H1 (cell line): ENCODE results near the gene PAX5. TPM values are rescaled to one million over a fixed set of nuclear protein-coding genes. Genes with fewer than 3 reads are reported as not detected.

ENCODE experiments used
- CTCF ChIA-PET: fragments of 300-600 bp; sonication (Branson Sonifier 250); formaldehyde crosslinking; loops from one replicate; lab custom pipeline; 2021; ENCODE audit not compliant: partially characterized antibody; lab: Charles Lee
- POLR2A ChIA-PET: fragments of 300-600 bp; sonication (Branson Sonifier 250); formaldehyde crosslinking; loops from one replicate; lab custom pipeline; 2021; ENCODE audit warnings: inconsistent platforms; ENCODE audit not compliant: partially characterized antibody; lab: Charles Lee
- DNase-seq, 2 experiments: peaks; one replicate each; pipeline versions ENCODE4 v3.0.0 to v3.0.0-alpha.2; 2010 to 2022; ENCODE audit warnings: low spot score in 2 of 2, low read depth in 1 of 2, mixed read lengths in 1 of 2
- FAIRE-seq: peaks from 2 replicates; lab custom pipeline; 2011; peaks lifted over from hg19 to GRCh38; lab: Jason Lieb, UNC
- H2AFZ ChIP-seq: 2 replicates; pipeline ENCODE4 v1.8.1; 2012; ENCODE audit warnings: low read length, inconsistent platforms
- H2AK5ac ChIP-seq: 2 replicates; pipeline ENCODE4 v1.6.1; 2013; ENCODE audit warnings: low read depth, low read length
- H2BK120ac ChIP-seq: replicated peaks from 2 replicates; pipeline ENCODE3; 2013; ENCODE audit warnings: low read depth, low read length, inconsistent platforms
- H2BK12ac ChIP-seq: 2 replicates; pipeline ENCODE4 v1.6.1; 2013; ENCODE audit warnings: low read depth, low read length
- H2BK15ac ChIP-seq: 2 replicates; pipeline ENCODE4 v1.6.1; 2013; ENCODE audit warnings: low read length
- H2BK20ac ChIP-seq: 2 replicates; pipeline ENCODE4 v1.6.1; 2013; ENCODE audit warnings: low read length
- H2BK5ac ChIP-seq: 2 replicates; pipeline ENCODE4 v1.6.1; 2013; ENCODE audit warnings: low read depth, low read length
- H3K14ac ChIP-seq: 2 replicates; pipeline ENCODE4 v1.6.1; 2013; ENCODE audit warnings: inconsistent platforms; ENCODE audit not compliant: insufficient read length
- H3K18ac ChIP-seq: 2 replicates; pipeline ENCODE4 v1.6.1; 2013; ENCODE audit warnings: low read length; ENCODE audit errors: extremely low read depth
- H3K23ac ChIP-seq: 2 replicates; pipeline ENCODE4 v1.6.1; 2013; ENCODE audit warnings: inconsistent platforms; ENCODE audit not compliant: insufficient read length
- H3K23me2 ChIP-seq: 2 replicates; pipeline ENCODE4 v1.6.1; 2013; ENCODE audit warnings: low read depth, low read length
- H3K27ac ChIP-seq: 2 replicates; pipeline ENCODE4 v1.6.1; 2011; ENCODE audit warnings: low read depth, low read length, inconsistent platforms
- H3K27me3 ChIP-seq, 4 experiments: replicated peaks in 1 of 4; 1 replicate in 1 of 4; 2 replicates in 3 of 4; pipeline versions ENCODE4 v1.6.1 to v1.8.1; 2011 to 2013; ENCODE audit warnings: low read length in 3 of 4, mild to moderate bottlenecking in 3 of 4, inconsistent platforms in 2 of 4, mixed read lengths in 2 of 4, moderate library complexity in 1 of 4; ENCODE audit not compliant: control insufficient read depth in 3 of 4, insufficient read depth in 3 of 4; ENCODE audit errors: extremely low read depth in 1 of 4
- H3K36me3 ChIP-seq, 4 experiments: 2 replicates each; pipeline versions ENCODE4 v1.6.1 to v1.8.1; 2011 to 2013; ENCODE audit warnings: mild to moderate bottlenecking in 4 of 4, low read length in 3 of 4, moderate library complexity in 2 of 4, control low read depth in 1 of 4, inconsistent platforms in 1 of 4; ENCODE audit not compliant: insufficient read depth in 4 of 4, control insufficient read depth in 2 of 4
- H3K4ac ChIP-seq: replicated peaks from 2 replicates; pipeline ENCODE3; 2013; ENCODE audit warnings: low read length, low read depth, mixed read lengths, inconsistent platforms; ENCODE audit not compliant: insufficient read length
- H3K4me1 ChIP-seq, 4 experiments: replicated peaks in 1 of 4; 1 replicate in 1 of 4; 2 replicates in 3 of 4; pipeline versions ENCODE4 v1.6.1 to v1.8.1; 2011 to 2013; ENCODE audit warnings: low read length in 3 of 4, inconsistent platforms in 2 of 4, mixed read lengths in 1 of 4; ENCODE audit not compliant: insufficient read depth in 4 of 4, control insufficient read depth in 3 of 4
- H3K4me2 ChIP-seq, 2 experiments: 2 replicates each; pipeline versions ENCODE4 v1.6.1 to v1.8.1; 2011 to 2013; ENCODE audit warnings: low read depth in 2 of 2, low read length in 2 of 2, control low read depth in 1 of 2, inconsistent platforms in 1 of 2, mild to moderate bottlenecking in 1 of 2; ENCODE audit not compliant: insufficient read depth in 1 of 2
- H3K4me3 ChIP-seq, 4 experiments: fragments of 200-600, 300-600 bp in 1 of 4; sonication (generic), shearing (Covaris generic), sonication (Bioruptor Twin) in 1 of 4; 2 replicates each; pipeline versions ENCODE4 v1.5.1 to v1.8.1; 2011 to 2016; ENCODE audit warnings: low read length in 4 of 4, low read depth in 3 of 4, control low read depth in 2 of 4, inconsistent platforms in 2 of 4, mild to moderate bottlenecking in 2 of 4, mixed read lengths in 1 of 4, moderate library complexity in 1 of 4; ENCODE audit not compliant: insufficient read depth in 2 of 4; ENCODE audit errors: extremely low read depth in 1 of 4
- H3K56ac ChIP-seq: replicated peaks from 2 replicates; pipeline ENCODE3; 2013; ENCODE audit warnings: low read depth, mild to moderate bottlenecking, mixed read lengths, low read length, inconsistent platforms; ENCODE audit not compliant: insufficient read length
- H3K79me1 ChIP-seq: 2 replicates; pipeline ENCODE4 v1.6.1; 2013; ENCODE audit warnings: low read depth, low read length, control low read depth
- H3K79me2 ChIP-seq, 2 experiments: 2 replicates each; pipeline versions ENCODE4 v1.6.1 to v1.8.1; 2012 to 2013; ENCODE audit warnings: low read length in 2 of 2, mild to moderate bottlenecking in 2 of 2, inconsistent platforms in 1 of 2; ENCODE audit not compliant: insufficient read depth in 2 of 2, control insufficient read depth in 1 of 2
- H3K9ac ChIP-seq, 4 experiments: replicated peaks in 1 of 4; 1 replicate in 1 of 4; 2 replicates in 3 of 4; pipeline versions ENCODE4 v1.6.1 to v1.8.1; 2011 to 2013; ENCODE audit warnings: low read depth in 3 of 4, low read length in 3 of 4, control low read depth in 2 of 4, mild to moderate bottlenecking in 2 of 4, moderate library complexity in 2 of 4, inconsistent platforms in 1 of 4; ENCODE audit errors: extremely low read depth in 1 of 4
- H3K9me3 ChIP-seq, 2 experiments: 2 replicates each; pipeline versions ENCODE4 v1.6.1 to v1.8.1; 2012 to 2013; ENCODE audit warnings: mild to moderate bottlenecking in 2 of 2, moderate library complexity in 2 of 2, control low read depth in 1 of 2, inconsistent platforms in 1 of 2, low read depth in 1 of 2, low read length in 1 of 2, mixed read lengths in 1 of 2; ENCODE audit not compliant: insufficient read depth in 2 of 2
- H4K20me1 ChIP-seq, 2 experiments: replicated peaks in 1 of 2; 2 replicates each; pipeline versions ENCODE3 to v1.8.1; 2011 to 2013; ENCODE audit warnings: inconsistent platforms in 2 of 2, low read length in 2 of 2, mild to moderate bottlenecking in 1 of 2; ENCODE audit not compliant: insufficient read depth in 2 of 2, control insufficient read depth in 1 of 2
- H4K5ac ChIP-seq: 2 replicates; pipeline ENCODE4 v1.6.1; 2013; ENCODE audit warnings: low read length, low read depth, mixed read lengths, inconsistent platforms; ENCODE audit not compliant: insufficient read length
- H4K8ac ChIP-seq: 2 replicates; pipeline ENCODE4 v1.8.0; 2013; ENCODE audit warnings: mild to moderate bottlenecking, moderate library complexity, low read length, inconsistent platforms; ENCODE audit not compliant: insufficient read depth; ENCODE audit errors: extremely low read depth
- H4K91ac ChIP-seq: replicated peaks from 2 replicates; pipeline ENCODE3; 2013; ENCODE audit warnings: low read length, mixed read lengths, inconsistent platforms; ENCODE audit not compliant: insufficient read length
- JUND ChIP-seq: IDR thresholded peaks from 2 replicates; pipeline ENCODE4 v1.6.1; 2011; ENCODE audit warnings: mild to moderate bottlenecking, improper control_type of control experiment, low read length
- TCF12 ChIP-seq: IDR thresholded peaks from 2 replicates; pipeline ENCODE4 v1.6.1; 2011; ENCODE audit warnings: low read depth, mild to moderate bottlenecking, low read length
- ZNF274 ChIP-seq: IDR thresholded peaks from 2 replicates; pipeline ENCODE4 v1.7.0; 2012; ENCODE audit warnings: low read length, borderline replicate concordance; ENCODE audit errors: extremely low read depth
- WGBS, 2 experiments: shearing (Covaris generic) in 1 of 2; methylation state at CpG; one replicate each; pipeline versions ENCODE4 v1.1.6 to v1.1.7; 2013 to 2015; ENCODE audit warnings: low lambda C conversion rate in 2 of 2, mixed read lengths in 2 of 2, inconsistent platforms in 1 of 2, low coverage in 1 of 2, missing lambda C conversion rate in 1 of 2; ENCODE audit not compliant: insufficient replicate concordance in 2 of 2, insufficient coverage in 1 of 2, insufficient read length in 1 of 2; ENCODE audit errors: extremely low coverage in 1 of 2, missing lambda C conversion rate in 1 of 2; 5-methylcytosine and 5-hydroxymethylcytosine counted together
- polyA plus RNA-seq, 7 experiments: library from polyadenylated mRNA; depleted of rRNA in 3 of 7; stranded (reverse) in 5 of 7; unstranded in 2 of 7; fragments of >200 nt in 5 of 7; fragments of 200-250 nt in 2 of 7; gene quantifications; 1 replicate in 5 of 7; 2 replicates in 1 of 7; 4 replicates in 1 of 7; pipeline versions ENCODE4 v1.2.1 to v1.2.3, GENCODE V29; 2011 to 2013; ENCODE audit warnings: missing spikeins in 2 of 7, mixed read lengths in 2 of 7
- total RNA-seq: library from RNA; stranded (reverse); fragmentation: NEBNext Ultra II Directional; extraction: Animal tissue kit (Norgen Biotek cat#: 25700); gene quantifications from 2 replicates; pipeline ENCODE4 v1.2.1, GENCODE V29; 2021

Gene PAX5
- total and polyA plus RNA-seq, 2 of the 8 experiments (the other 6 are each of a cell fraction or from before 2014, with no cell fraction given) = 0.29 to 0.43 TPM

GRCh38 chr9:37005517-37006140 is 28.4 kb downstream of the PAX5 start:
- H3K27me3 ChIP-seq = peaks cover 15 to 48% (median 43%) of the 10 kb centered on the region in 4 experiments
- H3K27ac ChIP-seq = no peak overlapping the region
- H3K18ac ChIP-seq = no peak overlapping the region
- H3K4ac ChIP-seq = no peak overlapping the region
- no peak overlapping the region for H4K8ac ChIP-seq
- WGBS, 2 experiments = 88% methylated on average over 6 of the region's 6 CpGs; no CpG with 5 or more reads in 1 of the 2 experiments
- ChIA-PET CTCF (interaction anchor here (1.0 to 1.6 kb wide), 3 partner anchors 11 to 359 kb away, joined by 3 read pairs; no protein-coding TSS in a partner anchor), POLR2A (no interaction called here)
- no peak overlapping the region for H2BK5ac ChIP-seq
- no peaks in the 10 kb centered on the region for H3K9me3 ChIP-seq
- no peaks in the 10 kb centered on the region for H3K79me2 ChIP-seq
- no peaks in the 10 kb centered on the region for H3K36me3 ChIP-seq
- no peak overlapping the region for H3K4me3 ChIP-seq
- H2AK5ac ChIP-seq = no peak overlapping the region
- no peak overlapping the region for H2AFZ ChIP-seq
- TF ChIP-seq JUND (no peak), ZNF274 (no peak), TCF12 (no peak)
- TF ChIP-seq, all 59 proteins: peak for 0
- DNase-seq (no peak), FAIRE-seq (no peak)
- no peak overlapping the region for H2BK20ac ChIP-seq
- H4K20me1 ChIP-seq = no peaks in the 10 kb centered on the region
- no peak overlapping the region for H3K4me2 ChIP-seq
- H2BK12ac ChIP-seq = no peak overlapping the region
- H3K9ac ChIP-seq = no peak overlapping the region
- no peak overlapping the region for H2BK120ac ChIP-seq
- no peak overlapping the region for H4K91ac ChIP-seq
- H2BK15ac ChIP-seq = no peak overlapping the region
- no peak overlapping the region for H3K23ac ChIP-seq
- H3K14ac ChIP-seq = no peak overlapping the region
- H3K4me1 ChIP-seq = no peaks in the 10 kb centered on the region; a peak in 2 of 7 replicates
- no peak overlapping the region for H4K5ac ChIP-seq
- H3K79me1 ChIP-seq = no peaks in the 10 kb centered on the region
- H3K56ac ChIP-seq = no peak overlapping the region
- peaks cover 6% of the 10 kb centered on the region; the same call in 1 of the 2 replicates for H3K23me2 ChIP-seq
